Thymus (tissue), 11 donors: Measurements from ENCODE around the gene ELMO1. TPM values are rescaled to one million over a fixed set of nuclear protein-coding genes. Genes with fewer than 3 reads are reported as not detected.

Experiments used
- DNase-seq, 9 donors: peaks; one replicate each; pipeline ENCODE4 v3.0.0-alpha.2; 2013; ENCODE audit warnings: low spot score in 9 of 9, low read depth in 6 of 9, missing footprints in 1 of 9
- H3K27ac ChIP-seq, 2 donors: one replicate each; pipeline ENCODE4 v1.5.1; 2013; ENCODE audit warnings: control low read depth in 1 of 2, low read depth in 1 of 2, low read length in 1 of 2, mild to moderate bottlenecking in 1 of 2, moderate library complexity in 1 of 2
- H3K27me3 ChIP-seq, 2 donors: one replicate each; pipeline ENCODE4 v1.5.1; 2013; ENCODE audit warnings: low read length in 1 of 2; ENCODE audit not compliant: control insufficient read depth in 2 of 2, insufficient read depth in 1 of 2
- H3K36me3 ChIP-seq, 2 donors: one replicate each; pipeline ENCODE4 v1.5.1; 2013; ENCODE audit warnings: low read length in 1 of 2, mild to moderate bottlenecking in 1 of 2, moderate library complexity in 1 of 2; ENCODE audit not compliant: control insufficient read depth in 2 of 2, insufficient read depth in 2 of 2
- H3K4me1 ChIP-seq, 2 donors: one replicate each; pipeline ENCODE4 v1.5.1; 2013; ENCODE audit warnings: low read length in 2 of 2; ENCODE audit not compliant: control insufficient read depth in 2 of 2, insufficient read depth in 2 of 2
- H3K4me3 ChIP-seq, 2 donors: one replicate each; pipeline ENCODE4 v1.5.1; 2013; ENCODE audit warnings: low read length in 2 of 2, control low read depth in 1 of 2, mild to moderate bottlenecking in 1 of 2
- H3K9me3 ChIP-seq, 2 donors: one replicate each; pipeline ENCODE4 v1.5.1; 2013; ENCODE audit warnings: low read length in 1 of 2, mild to moderate bottlenecking in 1 of 2; ENCODE audit not compliant: control insufficient read depth in 2 of 2, insufficient read depth in 1 of 2
- WGBS: extraction: QIAGEN DNeasy Blood & Tissue Kit; methylation state at CpG from one replicate; pipeline ENCODE4 v1.1.7; 2013; 5-methylcytosine and 5-hydroxymethylcytosine counted together
- polyA plus RNA-seq: library from polyadenylated mRNA; stranded (reverse); fragments of 200-250 nt; gene quantifications from one replicate; pipeline ENCODE4 v1.2.3, GENCODE V29; 2013
- total RNA-seq: library from RNA; stranded (reverse); fragments of 120-200 nt; gene quantifications from one replicate; pipeline ENCODE4 v1.2.4, GENCODE V29; 2013
- donor health status: healthy.

ELMO1 gene
- total and polyA plus RNA-seq, 2 donors = 18.7 to 22.5 TPM

DNA sequence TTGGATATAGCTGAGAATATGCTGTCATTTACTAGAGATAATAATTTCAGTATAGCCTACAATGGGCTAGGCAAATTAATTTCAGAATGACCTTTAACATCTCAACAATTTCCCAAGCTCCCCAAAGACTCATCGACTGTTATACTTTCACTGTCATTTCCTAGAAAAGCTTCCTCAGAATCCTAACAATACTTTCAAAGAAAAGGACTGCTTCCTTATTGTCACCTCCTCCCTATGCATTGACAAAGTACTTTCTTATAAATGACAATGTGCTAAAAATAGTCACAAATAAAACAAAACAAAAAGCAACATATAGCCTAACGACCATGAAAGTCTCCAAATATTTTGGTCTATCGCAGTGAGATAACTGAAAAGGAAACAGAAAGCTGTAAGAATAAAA is 272.6 kb downstream of the ELMO1 start:
- no peak overlapping the region for H3K4me3 ChIP-seq
- no peaks in the 10 kb centered on the region for H3K9me3 ChIP-seq
- 92% methylated on average over 3 of the region's 3 CpGs for WGBS
- H3K27me3 ChIP-seq = no peaks in the 10 kb centered on the region
- H3K36me3 ChIP-seq = peaks cover 0 to 2% of the 10 kb centered on the region in 2 donors
- DNase-seq = no peak
- no peaks in the 10 kb centered on the region for H3K4me1 ChIP-seq
- no peak overlapping the region for H3K27ac ChIP-seq

DNA sequence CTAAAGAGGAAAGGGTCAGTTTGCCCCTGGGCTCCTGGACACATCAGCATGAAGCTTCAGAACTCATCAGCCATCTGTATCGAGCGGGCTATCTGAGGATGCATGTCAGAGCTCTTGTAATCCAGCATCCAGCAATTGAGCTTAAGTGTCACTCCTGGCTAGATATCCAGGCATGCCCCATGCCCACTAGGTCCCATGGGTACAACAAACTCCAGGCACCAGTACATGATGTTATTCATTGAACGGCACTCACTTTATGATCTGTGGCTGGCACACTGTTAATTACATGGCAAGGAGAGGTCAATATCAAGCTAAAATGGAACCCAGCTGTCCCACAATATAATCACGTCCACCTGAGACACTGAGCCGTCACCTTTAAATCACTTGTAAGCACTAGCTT is 274.2 kb downstream of the ELMO1 start:
- no peaks in the 10 kb centered on the region for H3K27me3 ChIP-seq
- no peak overlapping the region for H3K27ac ChIP-seq
- H3K4me3 ChIP-seq = no peak overlapping the region
- 98% methylated on average over 5 of the region's 5 CpGs for WGBS
- peaks cover 2 to 12% of the 10 kb centered on the region in 2 donors for H3K36me3 ChIP-seq
- H3K4me1 ChIP-seq = no peaks in the 10 kb centered on the region
- no peak for DNase-seq
- H3K9me3 ChIP-seq = no peaks in the 10 kb centered on the region

DNA sequence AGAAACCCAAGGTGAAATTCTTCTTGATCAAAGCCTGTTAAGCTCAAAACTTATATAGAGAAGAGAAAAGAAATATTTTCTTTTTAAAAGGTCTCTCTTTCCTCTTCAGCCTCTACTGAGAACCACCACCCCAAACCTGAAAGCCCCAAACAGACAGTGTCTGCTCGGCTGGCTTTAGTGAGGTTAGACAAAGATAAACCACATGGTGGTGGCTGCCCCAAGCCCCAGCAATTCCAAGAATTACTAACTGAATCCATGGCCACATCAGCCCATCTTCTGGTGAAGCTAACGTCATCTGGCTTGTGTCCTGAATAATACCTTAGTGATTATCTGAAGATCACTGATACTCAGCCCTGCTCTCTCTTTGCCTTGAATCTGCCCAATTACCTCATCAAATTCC is 275.0 kb downstream of the ELMO1 start:
- 35% methylated on average over 2 of the region's 2 CpGs for WGBS
- Histone ChIP-seq H3K4me3 (no peak overlapping the region), H3K27me3 (no peaks in the 10 kb centered on the region), H3K9me3 (no peaks in the 10 kb centered on the region), H3K36me3 (peaks cover 2 to 13% of the 10 kb centered on the region in 2 donors), H3K4me1 (no peaks in the 10 kb centered on the region), H3K27ac (no peak overlapping the region)
- DNase-seq = no peak

DNA sequence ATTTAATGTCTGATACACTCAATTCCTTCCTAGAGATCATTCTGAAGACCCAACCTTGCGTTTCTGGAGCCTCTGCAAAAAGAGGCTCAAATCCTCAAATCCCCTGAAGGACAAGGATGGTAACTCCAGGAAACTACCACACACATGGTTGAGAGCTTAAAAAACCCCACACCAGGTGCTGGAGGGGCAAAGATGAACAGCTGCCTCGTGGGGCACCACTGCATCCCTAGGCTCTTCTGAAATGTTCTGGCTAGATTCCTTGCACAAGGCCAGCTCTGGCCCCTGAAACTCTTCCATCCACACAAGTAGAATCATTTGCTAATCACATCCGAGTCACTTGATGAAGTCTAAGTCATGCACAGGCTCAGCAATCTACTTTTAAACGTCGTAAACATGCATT is 286.6 kb downstream of the ELMO1 start:
- Histone ChIP-seq H3K27ac (no peak overlapping the region), H3K9me3 (no peaks in the 10 kb centered on the region), H3K4me3 (no peak overlapping the region), H3K36me3 (no peaks in the 10 kb centered on the region), H3K4me1 (no peaks in the 10 kb centered on the region), H3K27me3 (no peaks in the 10 kb centered on the region)
- WGBS = 74% methylated on average over 5 of the region's 5 CpGs
- no peak for DNase-seq

DNA sequence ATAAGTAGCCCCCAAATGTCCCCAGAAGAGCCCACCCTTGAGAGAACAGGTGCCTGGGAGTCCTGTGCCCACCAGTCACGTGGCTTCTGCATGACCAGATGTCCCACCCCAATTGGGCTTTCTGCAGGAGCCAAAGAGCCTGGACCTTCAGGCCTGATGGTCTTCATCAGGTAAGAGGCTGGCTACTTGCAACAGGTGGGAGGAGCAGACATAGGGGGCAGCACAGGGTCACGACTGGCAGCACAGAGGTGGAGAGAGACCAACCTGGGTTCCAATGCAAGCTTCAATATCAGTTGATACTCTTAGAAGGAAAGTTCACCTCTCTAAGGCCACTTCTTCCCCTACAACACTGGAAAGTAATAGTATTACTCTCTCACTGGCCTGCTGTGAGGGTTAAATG is 288.0 kb downstream of the ELMO1 start:
- DNase-seq = no peak
- H3K9me3 ChIP-seq = no peaks in the 10 kb centered on the region
- no peak overlapping the region for H3K27ac ChIP-seq
- no peaks in the 10 kb centered on the region for H3K36me3 ChIP-seq
- WGBS = 94% methylated on average over 2 of the region's 2 CpGs
- no peaks in the 10 kb centered on the region for H3K4me1 ChIP-seq
- no peak overlapping the region for H3K4me3 ChIP-seq
- no peaks in the 10 kb centered on the region for H3K27me3 ChIP-seq

DNA sequence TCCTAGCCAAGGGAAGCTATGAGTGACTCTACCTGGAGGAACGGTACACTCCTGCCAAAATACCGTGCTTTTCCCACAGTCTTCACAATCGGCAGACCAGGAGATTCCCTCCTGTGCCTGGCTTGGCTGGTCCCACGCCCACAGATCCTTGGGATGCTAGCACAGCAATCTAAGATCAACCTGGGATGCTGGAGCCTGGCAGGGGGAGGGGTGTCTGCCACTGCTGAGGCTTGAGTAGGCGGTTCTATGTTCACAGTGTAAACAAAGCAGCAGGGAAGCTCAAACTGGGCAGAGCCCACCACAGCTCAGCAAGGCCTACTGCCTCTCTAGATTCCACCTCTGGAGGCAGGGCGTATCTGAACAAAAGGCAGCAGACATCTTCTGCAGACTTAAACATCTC is 295.3 kb downstream of the ELMO1 start:
- Histone ChIP-seq H3K4me1 (no peaks in the 10 kb centered on the region), H3K4me3 (no peak overlapping the region), H3K9me3 (no peaks in the 10 kb centered on the region), H3K27ac (no peak overlapping the region), H3K27me3 (no peaks in the 10 kb centered on the region), H3K36me3 (peaks cover 3 to 4% of the 10 kb centered on the region in 2 donors)
- no peak for DNase-seq
- WGBS = 86% methylated on average over 6 of the region's 6 CpGs

DNA sequence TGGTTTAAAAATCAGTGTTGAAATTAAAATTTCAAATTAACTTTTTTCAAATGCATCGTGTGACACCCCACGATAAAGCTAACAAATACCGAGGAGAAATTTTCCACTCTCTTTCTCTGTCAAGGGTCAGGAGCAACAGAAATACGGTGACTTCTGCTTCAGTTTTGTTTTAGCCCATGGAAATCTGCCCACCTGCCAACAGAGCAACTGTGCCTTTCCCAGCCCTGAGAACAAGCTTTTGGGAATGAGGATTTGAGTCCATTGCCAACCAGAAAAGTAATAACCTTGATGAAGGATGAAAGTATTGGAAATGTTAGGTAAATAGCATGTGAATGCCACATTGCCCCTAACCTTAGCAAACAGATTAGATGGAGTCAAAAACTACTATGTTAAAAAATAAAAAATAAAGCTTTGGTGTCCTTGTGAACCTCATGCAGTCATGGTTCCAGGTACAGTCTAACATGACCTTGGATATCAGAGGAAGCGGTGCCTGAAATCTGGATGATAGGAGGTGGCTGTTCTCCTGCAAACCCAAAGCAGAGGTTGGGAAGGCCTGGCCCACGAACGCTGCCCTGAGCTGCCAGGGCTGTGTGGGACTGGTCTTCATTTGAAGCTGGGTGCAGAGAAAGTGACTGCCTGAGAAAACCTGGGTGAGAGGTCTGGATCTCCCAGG is 296.8 kb downstream of the ELMO1 start:
- no peak overlapping the region for H3K4me3 ChIP-seq
- H3K9me3 ChIP-seq = no peaks in the 10 kb centered on the region
- DNase-seq = no peak
- no peaks in the 10 kb centered on the region for H3K27me3 ChIP-seq
- H3K4me1 ChIP-seq = no peaks in the 10 kb centered on the region
- peaks cover 3 to 4% of the 10 kb centered on the region in 2 donors for H3K36me3 ChIP-seq
- peak overlapping the region in 1 of 2 donors; percentile 26 for H3K27ac ChIP-seq
- WGBS = 99% methylated on average over 7 of the region's 7 CpGs

DNA sequence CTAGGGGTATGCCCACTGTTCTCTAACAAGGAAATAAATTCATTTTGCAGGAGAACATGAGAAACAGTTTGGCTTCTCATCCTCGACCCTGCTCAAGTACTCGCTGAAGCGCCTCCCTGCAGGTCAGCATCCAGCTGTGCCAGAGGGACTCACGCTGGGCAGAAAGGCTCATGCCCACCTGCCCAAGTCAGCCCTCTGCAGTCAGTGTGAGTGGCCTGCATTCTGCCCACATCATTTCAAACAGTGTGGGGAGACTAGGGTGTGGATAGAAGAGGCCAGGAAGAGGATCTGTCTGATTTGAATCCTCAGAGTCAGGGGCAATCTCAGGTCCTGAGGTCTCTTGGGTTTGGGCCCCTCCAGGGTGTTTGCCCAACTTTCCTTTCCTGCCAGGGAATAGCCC is 297.8 kb downstream of the ELMO1 start:
- no peaks in the 10 kb centered on the region for H3K9me3 ChIP-seq
- no peak overlapping the region for H3K4me3 ChIP-seq
- H3K27me3 ChIP-seq = no peaks in the 10 kb centered on the region
- DNase-seq = no peak
- 99% methylated on average over 4 of the region's 4 CpGs for WGBS
- peaks cover 3 to 4% of the 10 kb centered on the region in 2 donors for H3K36me3 ChIP-seq
- no peaks in the 10 kb centered on the region for H3K4me1 ChIP-seq
- H3K27ac ChIP-seq = no peak overlapping the region

DNA sequence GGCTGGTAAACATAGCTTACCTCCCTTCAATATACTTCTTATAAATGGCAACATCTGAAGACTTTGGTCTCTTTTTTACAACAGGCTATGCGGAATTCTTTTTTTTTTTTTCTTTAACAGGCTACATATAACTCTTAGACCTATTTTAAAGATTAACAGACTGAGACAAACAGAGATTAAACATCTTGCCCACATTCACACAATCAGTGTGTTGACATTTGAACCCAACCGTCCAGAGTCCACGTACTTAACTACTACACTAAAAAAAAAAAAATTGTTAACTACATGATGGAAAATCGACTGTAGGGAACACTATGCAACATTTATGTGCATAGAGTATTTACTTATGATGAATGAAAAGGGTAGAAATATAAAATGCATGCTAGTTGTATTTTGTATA is 298.5 kb downstream of the ELMO1 start:
- Histone ChIP-seq H3K27ac (no peak overlapping the region), H3K9me3 (no peaks in the 10 kb centered on the region), H3K27me3 (no peaks in the 10 kb centered on the region), H3K36me3 (peaks cover 3 to 4% of the 10 kb centered on the region in 2 donors), H3K4me3 (no peak overlapping the region), H3K4me1 (no peaks in the 10 kb centered on the region)
- 72% methylated on average over 4 of the region's 4 CpGs for WGBS
- DNase-seq = no peak

DNA sequence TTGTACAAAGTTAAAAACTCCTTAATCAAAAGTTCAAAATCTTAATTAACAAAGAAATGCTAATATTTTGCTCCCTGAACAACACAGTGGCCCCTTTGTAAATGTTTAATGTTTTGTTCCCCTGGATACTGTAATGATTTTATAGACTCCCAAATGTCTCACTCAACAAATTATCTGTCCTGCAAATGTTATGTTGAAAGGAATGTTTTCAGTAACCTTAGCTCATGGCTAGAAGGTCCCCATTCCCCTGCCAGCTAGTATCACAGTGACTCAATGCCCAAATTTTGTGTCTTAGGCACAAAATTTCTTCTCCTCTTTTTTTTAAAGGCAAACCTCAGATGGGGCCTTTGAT is 298.9 kb downstream of the ELMO1 start:
- no peak for DNase-seq
- H3K36me3 ChIP-seq = peaks cover 3 to 4% of the 10 kb centered on the region in 2 donors

More for the DNA sequence above, 298.9 kb downstream of the ELMO1 start:
- H3K4me1 ChIP-seq = no peaks in the 10 kb centered on the region
- H3K9me3 ChIP-seq = no peaks in the 10 kb centered on the region
- H3K27me3 ChIP-seq = no peaks in the 10 kb centered on the region
- H3K4me3 ChIP-seq = no peak overlapping the region
- H3K27ac ChIP-seq = no peak overlapping the region
